ENCODE results near the gene DYRK1A.
"Not testable (repeated sequence)": the region's sequence is repeated elsewhere in the genome, so short reads cannot be mapped to it uniquely, and the experiment has no call there.

DYRK1A gene

GRCh38 chr21:37490084-37490483 is 123.5 kb downstream of the DYRK1A start:
- no peak for DNase-seq

- peak in 1 of 2 donors; percentile 10 for DNase-seq
Measured at GRCh38 chr21:37496972-37497371, 130.4 kb downstream of the DYRK1A start.

GRCh38 chr21:37498664-37499063 is 132.1 kb downstream of the DYRK1A start:
- no peak for DNase-seq

GRCh38 chr21:37502947-37503346 is 136.4 kb downstream of the DYRK1A start:
- no peak for DNase-seq

- no peak for DNase-seq
Measured at GRCh38 chr21:37503848-37504467, 137.4 kb downstream of the DYRK1A start.

- no peak for DNase-seq
Measured at GRCh38 chr21:37505963-37506362, 139.4 kb downstream of the DYRK1A start.

GRCh38 chr21:37507716-37508115 is 141.1 kb downstream of the DYRK1A start:
- DNase-seq, result no peak

GRCh38 chr21:37508341-37508740 is 141.8 kb downstream of the DYRK1A start:
- no peak for DNase-seq

- no peak for DNase-seq
Measured at GRCh38 chr21:37509802-37510393, 143.3 kb downstream of the DYRK1A start.

GRCh38 chr21:37511848-37512247 is 145.3 kb downstream of the DYRK1A start:
- no peak for DNase-seq

GRCh38 chr21:37513383-37513782 is 146.8 kb downstream of the DYRK1A start:
- DNase-seq, result no peak

GRCh38 chr21:37514038-37514667 is 147.6 kb downstream of the DYRK1A start:
- DNase-seq, result no peak

GRCh38 chr21:37516998-37517397 is 150.4 kb downstream of the DYRK1A start:
- DNase-seq, result no peak

- no peak for DNase-seq
Measured at GRCh38 chr21:37520801-37521200, 154.2 kb downstream of the DYRK1A start.

- no peak for DNase-seq
Measured at GRCh38 chr21:37521658-37522057, 155.1 kb downstream of the DYRK1A start.

- no peak for DNase-seq
Measured at GRCh38 chr21:37522641-37523295, 156.2 kb downstream of the DYRK1A start.

- not testable (repeated sequence) for DNase-seq
Measured at GRCh38 chr21:37524944-37525343, 158.4 kb downstream of the DYRK1A start.

GRCh38 chr21:37525810-37526209 is 159.2 kb downstream of the DYRK1A start:
- no peak for DNase-seq

- no peak for DNase-seq
Measured at GRCh38 chr21:37527103-37527502, 160.5 kb downstream of the DYRK1A start.

- DNase-seq, result no peak
Measured at GRCh38 chr21:37527716-37528115, 161.1 kb downstream of the DYRK1A start.

- DNase-seq, result no peak
Measured at GRCh38 chr21:37528150-37528937, 161.8 kb downstream of the DYRK1A start.

- DNase-seq, result no peak
Measured at GRCh38 chr21:37529649-37530048, 163.1 kb downstream of the DYRK1A start.

- DNase-seq, result no peak
Measured at GRCh38 chr21:37530901-37531351, 164.4 kb downstream of the DYRK1A start.

All from activated CD4-positive, alpha-beta T cell treated with anti-CD3 and anti-CD28 coated beads for 4 hours (primary cell).